NCI-H128 (cell line): ENCODE measurements around the gene TGM5.

Source experiments
- DNase-seq: peaks from one replicate; lab custom pipeline; 2025; ENCODE audit not compliant: unreplicated experiment; lab: John Stamatoyannopoulos, UW

Gene TGM5

GRCh38 chr15:43196760-43197548 lies 69.8 kb downstream of the TGM5 start:
- no peak for DNase-seq

GRCh38 chr15:43194795-43195194 lies 71.9 kb downstream of the TGM5 start:
- no peak for DNase-seq

GRCh38 chr15:43193710-43194109 lies 73.0 kb downstream of the TGM5 start:
- no peak for DNase-seq

GRCh38 chr15:43190178-43190577 lies 76.5 kb downstream of the TGM5 start:
- DNase-seq, result no peak

GRCh38 chr15:43189296-43189695 lies 77.4 kb downstream of the TGM5 start:
- no peak for DNase-seq

- DNase-seq, result no peak
Measured at GRCh38 chr15:43187544-43188155, 79.1 kb downstream of the TGM5 start.

- DNase-seq, result no peak
Measured at GRCh38 chr15:43186003-43186353, 80.8 kb downstream of the TGM5 start.

GRCh38 chr15:43185157-43186002 lies 81.3 kb downstream of the TGM5 start, which contains the start of gene CCNDBP1:
Gene CCNDBP1, plus strand, starts transcription at chr15:43185403. Its CDS starts 96 bp downstream, at chr15:43185499.
- DNase-seq, result peak; percentile 7

- DNase-seq, result no peak
Measured at GRCh38 chr15:43184407-43185124, 82.2 kb downstream of the TGM5 start.

GRCh38 chr15:43183270-43183669 lies 83.5 kb downstream of the TGM5 start:
- no peak for DNase-seq
